Liver (tissue), 9 donors: Measurements from ENCODE around the gene F13B. TPM values are rescaled to one million over a fixed set of nuclear protein-coding genes. Genes with fewer than 3 reads are reported as not detected.

ENCODE experiments used
- DNase-seq: peaks from one replicate; pipeline ENCODE4 v3.0.0-alpha.2; 2017; ENCODE audit warnings: low spot score
- H3K27ac ChIP-seq, 2 donors: one replicate each; pipeline ENCODE4 v1.7.0; 2013; ENCODE audit warnings: inconsistent platforms in 2 of 2, low read length in 2 of 2, control low read depth in 1 of 2, low read depth in 1 of 2, mild to moderate bottlenecking in 1 of 2
- H3K27me3 ChIP-seq, 4 donors: one replicate each; pipeline versions ENCODE4 v1.6.1 to v1.7.0; 2013; ENCODE audit warnings: low read length in 3 of 4, inconsistent platforms in 1 of 4, mild to moderate bottlenecking in 1 of 4, moderate library complexity in 1 of 4; ENCODE audit not compliant: control insufficient read depth in 4 of 4, insufficient read depth in 4 of 4
- H3K36me3 ChIP-seq, 4 donors: one replicate each; pipeline versions ENCODE4 v1.6.1 to v1.7.0; 2013; ENCODE audit warnings: low read length in 3 of 4, mild to moderate bottlenecking in 3 of 4, low read depth in 1 of 4, moderate library complexity in 1 of 4; ENCODE audit not compliant: control insufficient read depth in 4 of 4, insufficient read depth in 3 of 4
- H3K4me1 ChIP-seq, 4 donors: one replicate each; pipeline versions ENCODE4 v1.6.1 to v1.7.0; 2013; ENCODE audit warnings: low read length in 3 of 4, mild to moderate bottlenecking in 3 of 4, moderate library complexity in 1 of 4; ENCODE audit not compliant: control insufficient read depth in 4 of 4, insufficient read depth in 4 of 4
- H3K4me3 ChIP-seq, 3 donors: one replicate each; pipeline versions ENCODE4 v1.6.1 to v1.7.0; 2013; ENCODE audit warnings: low read length in 3 of 3, control low read depth in 1 of 3, low read depth in 1 of 3, mild to moderate bottlenecking in 1 of 3
- H3K9ac ChIP-seq, 2 donors: one replicate each; pipeline ENCODE4 v1.7.0; 2013; ENCODE audit warnings: low read length in 2 of 2, mild to moderate bottlenecking in 2 of 2, moderate library complexity in 2 of 2, control low read depth in 1 of 2, low read depth in 1 of 2
- H3K9me3 ChIP-seq, 4 donors: one replicate each; pipeline versions ENCODE4 v1.6.1 to v1.7.0; 2013; ENCODE audit warnings: low read length in 3 of 4; ENCODE audit not compliant: control insufficient read depth in 4 of 4
- ATF3 ChIP-seq: IDR thresholded peaks from 2 replicates; pipeline ENCODE4 v1.6.1; 2016; ENCODE audit warnings: antibody characterized with exemption
- CTCF ChIP-seq: fragments of 150-350 bp; IDR thresholded peaks from 2 replicates; pipeline ENCODE4 v1.5.1; 2017; ENCODE audit warnings: improper control_type of control experiment, low read depth, low read length; ENCODE audit not compliant: missing input control
- EGR1 ChIP-seq, 2 donors: IDR thresholded peaks; 2 replicates each; pipeline ENCODE4 v1.6.1; 2016 to 2018; ENCODE audit warnings: antibody characterized with exemption in 2 of 2, low read depth in 2 of 2
- FOXA1 ChIP-seq: IDR thresholded peaks from 2 replicates; pipeline ENCODE4 v1.6.1; 2016; ENCODE audit warnings: antibody characterized with exemption
- FOXA2 ChIP-seq: IDR thresholded peaks from 2 replicates; pipeline ENCODE4 v1.6.1; 2016; ENCODE audit warnings: antibody characterized with exemption
- GABPA ChIP-seq, 2 donors: IDR thresholded peaks in 1 of 2; conservative IDR thresholded peaks in 1 of 2; 2 replicates each; pipeline ENCODE4 v1.6.1; 2016; ENCODE audit warnings: antibody characterized with exemption in 2 of 2, mild to moderate bottlenecking in 1 of 2, moderate library complexity in 1 of 2
- HNF4A ChIP-seq, 2 donors: conservative IDR thresholded peaks; 2 replicates each; pipeline ENCODE4 v1.6.1; 2016; ENCODE audit warnings: antibody characterized with exemption in 2 of 2, mild to moderate bottlenecking in 2 of 2
- HNF4G ChIP-seq: IDR thresholded peaks from 2 replicates; pipeline ENCODE4 v1.6.1; 2016; ENCODE audit warnings: antibody characterized with exemption
- JUND ChIP-seq, 2 donors: IDR thresholded peaks; 2 replicates each; pipeline ENCODE4 v1.6.1; 2016; ENCODE audit warnings: antibody characterized with exemption in 2 of 2
- MAX ChIP-seq: IDR thresholded peaks from 2 replicates; pipeline ENCODE4 v1.6.1; 2016; ENCODE audit warnings: antibody characterized with exemption
- REST ChIP-seq: IDR thresholded peaks from 2 replicates; pipeline ENCODE4 v1.6.1; 2016; ENCODE audit warnings: antibody characterized with exemption, mild to moderate bottlenecking
- RXRA ChIP-seq, 2 donors: IDR thresholded peaks; 2 replicates each; pipeline ENCODE4 v1.6.1; 2017 to 2018; ENCODE audit warnings: antibody characterized with exemption in 2 of 2, mild to moderate bottlenecking in 1 of 2
- SP1 ChIP-seq: IDR thresholded peaks from 2 replicates; pipeline ENCODE4 v1.6.1; 2018; ENCODE audit warnings: antibody characterized with exemption, mild to moderate bottlenecking
- TAF1 ChIP-seq: conservative IDR thresholded peaks from 2 replicates; pipeline ENCODE4 v1.6.1; 2016; ENCODE audit warnings: antibody characterized with exemption, mild to moderate bottlenecking
- YY1 ChIP-seq: IDR thresholded peaks from 2 replicates; pipeline ENCODE4 v1.6.1; 2016; ENCODE audit warnings: antibody characterized with exemption, mild to moderate bottlenecking
- ZBTB33 ChIP-seq: IDR thresholded peaks from 2 replicates; pipeline ENCODE4 v1.6.1; 2016; ENCODE audit warnings: antibody characterized with exemption
- WGBS: extraction: QIAGEN DNeasy Blood & Tissue Kit; methylation state at CpG from one replicate; pipeline ENCODE4 v1.1.7; 2013; 5-methylcytosine and 5-hydroxymethylcytosine counted together
- polyA plus RNA-seq, 2 donors: library from polyadenylated mRNA; stranded (reverse) in 1 of 2; unstranded in 1 of 2; fragments of 200-250 nt in 1 of 2; fragments of >200 nt in 1 of 2; fragmentation: Nextera tagmentation in 1 of 2; extraction: Ambion mirVana in 1 of 2; gene quantifications; one replicate each; pipeline versions ENCODE4 v1.2.1 to v1.2.3, GENCODE V29; 2013 to 2015
- total RNA-seq, 2 donors: library from RNA; depleted of rRNA; stranded (reverse); fragments of >200 nt; gene quantifications; one replicate each; pipeline ENCODE4 v1.2.3, GENCODE V29; 2014
- donor health status: healthy.
- donor health status: healthy.
- donor health status: healthy.
- donor health status: healthy.
- donor health status: healthy.

F13B gene
- total and polyA plus RNA-seq, 4 donors = 42.3 to 194 (median 80.2) TPM

GRCh38 chr1:197106869-197107268, 39.8 kb upstream of the F13B start:
- H3K4me1 ChIP-seq = no peaks in the 10 kb centered on the region
- WGBS = 100% methylated on average over 1 of the region's 1 CpG
- no peaks in the 10 kb centered on the region for H3K36me3 ChIP-seq
- TF ChIP-seq REST = no peak
- no peak for TF ChIP-seq JUND (IDR thresholded peaks at IDR 0.05)
- no peak for TF ChIP-seq HNF4G
- no peak for TF ChIP-seq YY1
- no peak overlapping the region for H3K9ac ChIP-seq
- no peak for DNase-seq
- H3K9me3 ChIP-seq = no peaks in the 10 kb centered on the region
- no peak overlapping the region for H3K4me3 ChIP-seq
- no peak overlapping the region for H3K27ac ChIP-seq
- H3K27me3 ChIP-seq = no peaks in the 10 kb centered on the region

- Histone ChIP-seq H3K27ac (no peak overlapping the region), H3K4me1 (no peaks in the 10 kb centered on the region), H3K36me3 (no peaks in the 10 kb centered on the region), H3K9me3 (no peaks in the 10 kb centered on the region), H3K4me3 (no peak overlapping the region), H3K27me3 (no peaks in the 10 kb centered on the region), H3K9ac (no peak overlapping the region)
- no peak for DNase-seq
- TF ChIP-seq CTCF (no peak), RXRA (IDR thresholded peaks at IDR 0.05) (no peak), HNF4A (conservative IDR thresholded peaks at IDR 0.05) (no peak), FOXA1 (no peak), MAX (no peak), TAF1 (no peak), SP1 (no peak), EGR1 (IDR thresholded peaks at IDR 0.05; ENCODE audit: low read depth in 2 of 2) (no peak), FOXA2 (no peak), ZBTB33 (no peak), ATF3 (no peak), GABPA (IDR thresholded peaks at IDR 0.05 in 1 of 2, conservative IDR thresholded peaks at IDR 0.05 in 1 of 2) (no peak)
- WGBS = 86% methylated on average over 5 of the region's 5 CpGs
Measured at GRCh38 chr1:197103300-197103699, 36.2 kb upstream of the F13B start.
